Body of pancreas (tissue), 4 donors: ENCODE measurements around the gene GCNT4. TPM values are rescaled to one million over a fixed set of nuclear protein-coding genes. Genes with fewer than 3 reads are reported as not detected.

Source experiments
- ATAC-seq: fragments of 150-250 bp; one replicate; pipeline ENCODE4 v1.9.1; 2016
- DNase-seq, 4 donors: peaks; one replicate each; pipeline ENCODE4 v3.0.0-alpha.2; 2019
- H3K27ac ChIP-seq, 4 donors: fragments of 200-600 bp; sonication (generic); 1 replicate in 3 of 4; 2 replicates in 1 of 4; pipeline versions ENCODE4 v1.5.1 to v1.6.1; 2016 to 2019; ENCODE audit warnings: mild to moderate bottlenecking in 1 of 4, mixed read lengths in 1 of 4, moderate library complexity in 1 of 4
- H3K27me3 ChIP-seq, 2 donors: fragments of 200-600 bp; sonication (generic); one replicate each; pipeline ENCODE4 v1.6.0; 2016; ENCODE audit warnings: mild to moderate bottlenecking in 1 of 2
- H3K36me3 ChIP-seq, 2 donors: fragments of 200-600 bp; sonication (generic); replicated peaks in 1 of 2; 2 replicates each; pipeline ENCODE4 v1.5.1; 2016; ENCODE audit warnings: low read depth in 2 of 2; ENCODE audit not compliant: insufficient read depth in 1 of 2
- H3K4me1 ChIP-seq: fragments of 200-600 bp; sonication (generic); one replicate; pipeline ENCODE4 v1.6.0; 2016
- H3K4me3 ChIP-seq, 2 donors: fragments of 200-600 bp; sonication (generic); 1 replicate in 1 of 2; 2 replicates in 1 of 2; pipeline ENCODE4 v1.5.1; 2016 to 2019
- H3K9me3 ChIP-seq, 3 donors: fragments of 200-600 bp; sonication (generic); 1 replicate in 2 of 3; 2 replicates in 1 of 3; pipeline ENCODE4 v1.5.1; 2016
- CTCF ChIP-seq, 7 experiments: fragments of 450-650 bp in 4 of 7; fragments of 200-600 bp in 3 of 7; sonication (generic) in 3 of 7; IDR thresholded peaks; one replicate each; pipeline ENCODE4 v1.5.1; 2016 to 2019; ENCODE audit warnings: antibody characterized with exemption in 7 of 7
- POLR2A ChIP-seq, 3 donors: fragments of 450-650 bp; IDR thresholded peaks; one replicate each; pipeline ENCODE4 v1.6.1; 2016; ENCODE audit warnings: antibody characterized with exemption in 3 of 3, mild to moderate bottlenecking in 2 of 3
- WGBS, 2 donors: methylation state at CpG; one replicate each; pipeline ENCODE4 v1.1.5; 2017; 5-methylcytosine and 5-hydroxymethylcytosine counted together
- intact Hi-C: fragments of 100-400 bp; cut with DNase I; formaldehyde crosslinking; loops from one replicate; pipeline ENCODE4 v1.15.1; 2023
- total RNA-seq, 2 donors: library from RNA; depleted of rRNA; stranded (reverse); fragments of >200 nt; gene quantifications; one replicate each; pipeline ENCODE4 v1.1.0, GENCODE V29; 2016

Gene GCNT4
- total RNA-seq, 2 donors from 2014 or later, result 3.3 to 4.2 TPM

GRCh38 chr5:75031366-75031765, 21.0 kb downstream of the GCNT4 start:
- Histone ChIP-seq H3K9me3 (no peaks in the 10 kb centered on the region), H3K4me1 (no peaks in the 10 kb centered on the region), H3K4me3 (no peak overlapping the region), H3K36me3 (no peaks in the 10 kb centered on the region), H3K27me3 (no peaks in the 10 kb centered on the region), H3K27ac (no peak overlapping the region)
- ATAC-seq (no peak), DNase-seq (no peak)
- WGBS, 2 donors, result 41 to 44% methylated on average over 3 of the region's 3 CpGs
- TF ChIP-seq POLR2A (IDR thresholded peaks at IDR 0.05), result no peak
- no peak for TF ChIP-seq CTCF (IDR thresholded peaks at IDR 0.05)
- intact Hi-C loops, result no loop called here

- ATAC-seq (no peak), DNase-seq (no peak)
- Histone ChIP-seq H3K27ac (no peak overlapping the region), H3K36me3 (no peaks in the 10 kb centered on the region), H3K27me3 (no peaks in the 10 kb centered on the region), H3K4me3 (no peak overlapping the region), H3K9me3 (no peaks in the 10 kb centered on the region), H3K4me1 (no peaks in the 10 kb centered on the region)
- TF ChIP-seq POLR2A (IDR thresholded peaks at IDR 0.05) (no peak), CTCF (IDR thresholded peaks at IDR 0.05) (no peak)
- WGBS, 2 donors, result 67 to 75% methylated on average over 3 of the region's 3 CpGs
- intact Hi-C loops, result no loop called here
These were observed 24.3 kb downstream of the GCNT4 start for GRCh38 chr5:75028090-75028489.

- Histone ChIP-seq H3K9me3 (no peaks in the 10 kb centered on the region), H3K4me1 (peaks cover 32% of the 10 kb centered on the region), H3K27ac (peak overlapping the region in 1 of 4 donors; percentile 15), H3K27me3 (no peaks in the 10 kb centered on the region), H3K36me3 (no peaks in the 10 kb centered on the region), H3K4me3 (no peak overlapping the region)
- no peak for ATAC-seq
- DNase-seq, result no peak
- intact Hi-C loops, result no loop called here
- TF ChIP-seq CTCF (IDR thresholded peaks at IDR 0.05) (no peak), POLR2A (IDR thresholded peaks at IDR 0.05) (no peak)
- WGBS, 2 donors, result 60 to 62% methylated on average over 9 of the region's 9 CpGs
These were observed 28.8 kb downstream of the GCNT4 start for GRCh38 chr5:75023368-75024159.

- intact Hi-C loops, result no loop called here
- DNase-seq, result no peak
- TF ChIP-seq POLR2A (IDR thresholded peaks at IDR 0.05) (no peak), CTCF (IDR thresholded peaks at IDR 0.05) (no peak)
- Histone ChIP-seq H3K27me3 (no peaks in the 10 kb centered on the region), H3K36me3 (no peaks in the 10 kb centered on the region), H3K4me3 (no peak overlapping the region), H3K9me3 (no peaks in the 10 kb centered on the region), H3K27ac (peak overlapping the region in 3 of 4 donors; percentile 30 to 75 (median 65)), H3K4me1 (peaks cover 32% of the 10 kb centered on the region)
- 25 to 30% methylated on average over 4 of the region's 4 CpGs for WGBS, 2 donors
- peak; percentile 60 for ATAC-seq
These were observed 30.6 kb downstream of the GCNT4 start for GRCh38 chr5:75021800-75022199.

- ATAC-seq (peak; percentile 75), DNase-seq (peak; percentile 58 to 78 (median 72))
- Histone ChIP-seq H3K9me3 (no peaks in the 10 kb centered on the region), H3K27me3 (no peaks in the 10 kb centered on the region), H3K36me3 (no peaks in the 10 kb centered on the region), H3K27ac (peak overlapping the region in 3 of 4 donors; percentile 30 to 75 (median 65)), H3K4me3 (no peak overlapping the region), H3K4me1 (peaks cover 32% of the 10 kb centered on the region)
- intact Hi-C loops, result no loop called here
- TF ChIP-seq CTCF (IDR thresholded peaks at IDR 0.05) (no peak), POLR2A (IDR thresholded peaks at IDR 0.05) (no peak)
- WGBS, 2 donors, result 24 to 39% methylated on average over 3 of the region's 3 CpGs
These were observed 31.1 kb downstream of the GCNT4 start for GRCh38 chr5:75021219-75021618.
